GM20000 (cell line): ENCODE data around the gene AUP1.

Source experiments
- DNase-seq: peaks from one replicate; pipeline ENCODE4 v3.0.0; 2012; ENCODE audit warnings: low spot score
- CTCF ChIP-seq: IDR thresholded peaks from 2 replicates; pipeline ENCODE4 v1.5.1; 2012; ENCODE audit warnings: mild to moderate bottlenecking, control low read depth; ENCODE audit errors: extremely low read depth, missing control alignments

Gene AUP1

GRCh38 chr2:74556159-74556558, 26.7 kb upstream of the AUP1 start:
- no peak for TF ChIP-seq CTCF
- DNase-seq = no peak

GRCh38 chr2:74555610-74556103, 26.2 kb upstream of the AUP1 start:
- DNase-seq = no peak
- no peak for TF ChIP-seq CTCF

- peak; percentile 77 for DNase-seq
- TF ChIP-seq CTCF = no peak
These were observed 25.5 kb upstream of the AUP1 start for GRCh38 chr2:74554820-74555531.

- TF ChIP-seq CTCF = no peak
- peak; percentile 93 for DNase-seq
These were observed 24.6 kb upstream of the AUP1 start, which contains the start of the genes DOK1 and LOXL3 for GRCh38 chr2:74553892-74554819. Gene DOK1, plus strand, starts transcription at chr2:74554720. Its CDS starts 35 bp downstream, at chr2:74554755. Gene LOXL3, minus strand, starts transcription at chr2:74553942. Its CDS starts 1,308 bp downstream, at chr2:74552634.

- TF ChIP-seq CTCF = no peak
- DNase-seq = peak; percentile 63
These were observed 23.7 kb upstream of the AUP1 start for GRCh38 chr2:74552914-74553811.

GRCh38 chr2:74551942-74552913, 22.7 kb upstream of the AUP1 start:
- peak; percentile 52 for DNase-seq
- no peak for TF ChIP-seq CTCF
